ENCODE measurements around the gene PDSS1.

GRCh38 chr10:26703096-26703495 is 5.6 kb downstream of the PDSS1 start:
- TF ChIP-seq POLR2A (IDR thresholded peaks at IDR 0.05; ENCODE audit: low read depth, low read length) (no peak), PAX5 (IDR thresholded peaks at IDR 0.05; ENCODE audit: insufficient read depth, low read length, severe bottlenecking) (no peak), SPI1 (IDR thresholded peaks at IDR 0.05; ENCODE audit: low read depth, low read length) (no peak), POLR2AphosphoS5 (IDR thresholded peaks at IDR 0.05; ENCODE audit: low read depth, low read length) (no peak), TAF1 (IDR thresholded peaks at IDR 0.05; ENCODE audit: low read depth, low read length) (no peak)

All from GM12891 (cell line).